WTC11 (cell line): Measurements from ENCODE around the gene FETUB. TPM values are rescaled to one million over a fixed set of nuclear protein-coding genes. Genes with fewer than 3 reads are reported as not detected.

Experiments used
- ATAC-seq: fragments of 200-7000 bp; cut with Tn5 transposase; 2 replicates; pipeline ENCODE4 v1.10.0; 2021; ENCODE audit warnings: mild to moderate bottlenecking, moderate library complexity
- CTCF ChIA-PET: fragments of 300-600 bp; sonication (Branson Sonifier 250); formaldehyde crosslinking; loops from one replicate; lab custom pipeline; 2021; ENCODE audit warnings: antibody characterized with exemption; lab: Charles Lee
- POLR2A ChIA-PET: fragments of 350-600 bp; sonication (Branson Sonifier 250); formaldehyde crosslinking; loops from one replicate; lab custom pipeline; 2021; ENCODE audit warnings: antibody characterized with exemption; lab: Charles Lee
- DNase-seq: peaks from one replicate; pipeline ENCODE4 v3.0.0; 2021; ENCODE audit warnings: low spot score
- H3K27ac Mint-ChIP-seq: 2 replicates; pipeline ENCODE4 v1.8.0; 2021; ENCODE audit warnings: mixed read lengths
- H3K27me3 Mint-ChIP-seq: 2 replicates; pipeline ENCODE4 v1.8.0; 2021; ENCODE audit warnings: low read depth, mild to moderate bottlenecking, moderate library complexity, mixed read lengths
- H3K36me3 Mint-ChIP-seq: 2 replicates; pipeline ENCODE4 v1.8.0; 2021; ENCODE audit warnings: mixed read lengths
- H3K4me1 Mint-ChIP-seq: 2 replicates; pipeline ENCODE4 v1.8.0; 2022; ENCODE audit warnings: mixed read lengths
- H3K4me3 Mint-ChIP-seq: 2 replicates; pipeline ENCODE4 v1.8.0; 2021; ENCODE audit warnings: mild to moderate bottlenecking, moderate library complexity, mixed read lengths
- H3K9me3 Mint-ChIP-seq: 2 replicates; pipeline ENCODE4 v1.8.0; 2021; ENCODE audit warnings: mixed read lengths
- ATF2 ChIP-seq: sonication (generic); formaldehyde crosslinking; IDR thresholded peaks from 2 replicates; pipeline ENCODE4 v1.8.1; 2022; ENCODE audit warnings: low read depth, missing genetic modification reagents, borderline replicate concordance
- CTCF ChIP-seq: fragments of 200-600 bp; IDR thresholded peaks from 2 replicates; pipeline ENCODE4 v1.8.0; 2022; ENCODE audit warnings: antibody characterized with exemption
- ETV6 ChIP-seq: sonication (generic); formaldehyde crosslinking; IDR thresholded peaks from 2 replicates; pipeline ENCODE4 v1.8.1; 2022; ENCODE audit warnings: mild to moderate bottlenecking, missing genetic modification reagents
- FOXP1 ChIP-seq: sonication (generic); formaldehyde crosslinking; IDR thresholded peaks from 2 replicates; pipeline ENCODE4 v1.8.0; 2022; ENCODE audit warnings: missing genetic modification reagents, mild to moderate bottlenecking, moderate library complexity, borderline replicate concordance
- GTF2I ChIP-seq: fragments of 250-450 bp; sonication (Bioruptor Pico); conservative IDR thresholded peaks from 2 replicates; pipeline ENCODE4 v1.4.0; 2021; ENCODE audit warnings: mild to moderate bottlenecking
- HMGA2 ChIP-seq: fragments of 250-450 bp; sonication (Bioruptor Pico); IDR thresholded peaks from 2 replicates; pipeline ENCODE4 v1.4.0; 2021; ENCODE audit warnings: mild to moderate bottlenecking, moderate library complexity
- HMGXB4 ChIP-seq: sonication (generic); formaldehyde crosslinking; IDR thresholded peaks from 2 replicates; pipeline ENCODE4 v1.8.1; 2023; ENCODE audit warnings: mild to moderate bottlenecking, moderate library complexity, missing genetic modification reagents
- KAT7 ChIP-seq: sonication (generic); formaldehyde crosslinking; IDR thresholded peaks from 2 replicates; pipeline ENCODE4 v1.8.1; 2023; ENCODE audit warnings: missing genetic modification reagents, mild to moderate bottlenecking, borderline replicate concordance
- MAX ChIP-seq: sonication (generic); formaldehyde crosslinking; IDR thresholded peaks from 2 replicates; pipeline ENCODE4 v1.8.0; 2022; ENCODE audit warnings: mild to moderate bottlenecking, missing genetic modification reagents
- MLX ChIP-seq: sonication (generic); formaldehyde crosslinking; IDR thresholded peaks from 2 replicates; pipeline ENCODE4 v1.8.1; 2023; ENCODE audit warnings: mild to moderate bottlenecking, missing genetic modification reagents, moderate library complexity
- NFYB ChIP-seq: sonication (generic); formaldehyde crosslinking; conservative IDR thresholded peaks from 2 replicates; pipeline ENCODE4 v1.8.0; 2022; ENCODE audit warnings: low read depth, missing genetic modification reagents
- NR2C2 ChIP-seq: sonication (generic); formaldehyde crosslinking; IDR thresholded peaks from 2 replicates; pipeline ENCODE4 v1.8.0; 2022; ENCODE audit warnings: mild to moderate bottlenecking, missing genetic modification reagents
- PRDM15 ChIP-seq: sonication (generic); formaldehyde crosslinking; IDR thresholded peaks from 2 replicates; pipeline ENCODE4 v1.8.0; 2022; ENCODE audit warnings: missing genetic modification reagents
- RELA ChIP-seq: sonication (generic); formaldehyde crosslinking; IDR thresholded peaks from 2 replicates; pipeline ENCODE4 v1.8.1; 2022; ENCODE audit warnings: missing genetic modification reagents, mild to moderate bottlenecking, borderline replicate concordance
- SMAD4 ChIP-seq: sonication (generic); formaldehyde crosslinking; IDR thresholded peaks from 2 replicates; pipeline ENCODE4 v1.8.0; 2022; ENCODE audit warnings: mild to moderate bottlenecking, missing genetic modification reagents
- STAT6 ChIP-seq: sonication (generic); formaldehyde crosslinking; conservative IDR thresholded peaks from 2 replicates; pipeline ENCODE4 v1.8.1; 2023; ENCODE audit warnings: mild to moderate bottlenecking, low read depth, missing genetic modification reagents, moderate library complexity
- TEAD4 ChIP-seq: sonication (generic); formaldehyde crosslinking; IDR thresholded peaks from 2 replicates; pipeline ENCODE4 v1.8.0; 2022; ENCODE audit warnings: mild to moderate bottlenecking, missing genetic modification reagents
- ZMAT4 ChIP-seq: fragments of 250-450 bp; sonication (Bioruptor Pico); IDR thresholded peaks from 2 replicates; pipeline ENCODE4 v1.9.0; 2021; ENCODE audit warnings: mild to moderate bottlenecking
- ZNF219 ChIP-seq: sonication (generic); formaldehyde crosslinking; IDR thresholded peaks from 2 replicates; pipeline ENCODE4 v1.8.0; 2023; ENCODE audit warnings: missing genetic modification reagents, mild to moderate bottlenecking, borderline replicate concordance
- ZNF425 ChIP-seq: fragments of 250-450 bp; sonication (Bioruptor Pico); conservative IDR thresholded peaks from 2 replicates; pipeline ENCODE4 v1.9.0; 2021; ENCODE audit warnings: mild to moderate bottlenecking
- total RNA-seq: library from RNA; stranded (reverse); gene quantifications from 3 replicates; pipeline ENCODE4 v1.2.3, GENCODE V29; 2021

Gene FETUB
- total RNA-seq, 1 experiment from 2014 or later = not detected

GRCh38 chr3:186617036-186617946 lies 22.9 kb upstream of the FETUB start:
- Mint-ChIP-seq H3K4me1 (peaks cover 18% of the 10 kb centered on the region), H3K36me3 (no peaks in the 10 kb centered on the region), H3K27me3 (peaks cover 25% of the 10 kb centered on the region), H3K9me3 (no peaks in the 10 kb centered on the region), H3K27ac (no peak overlapping the region), H3K4me3 (peak overlapping the region; percentile 58)
- ChIA-PET CTCF (interaction anchor here (0.6 to 4.7 kb wide), 49 partner anchors 9 to 640 kb away, joined by 3 to 81 read pairs (median 5); partner anchors contain the start of genes DNAJB11 and FETUB), POLR2A (interaction anchor here (0.6 to 2.8 kb wide), 5 partner anchors 19 to 173 kb away, joined by 3 to 14 read pairs (median 3); partner anchors contain the start of genes DNAJB11 and EIF4A2)
- peak; percentile 82 for DNase-seq
- peak; percentile 95 for ATAC-seq
- TF ChIP-seq FOXP1 (CRISPR knock-in tag) = peak; percentile 36; the same call in 1 of the 2 replicates
- no peak for TF ChIP-seq HMGA2 (CRISPR knock-in tag)
- TF ChIP-seq CTCF = peak; percentile 86
- TF ChIP-seq MLX (CRISPR knock-in tag) = no peak
- TF ChIP-seq ZNF219 (CRISPR knock-in tag) = no peak
- TF ChIP-seq NR2C2 = no peak
- TF ChIP-seq ZMAT4 = no peak
- TF ChIP-seq TEAD4 (CRISPR knock-in tag) = no peak
- TF ChIP-seq PRDM15 (CRISPR knock-in tag) = no peak
- TF ChIP-seq STAT6 (CRISPR knock-in tag) = no peak
- TF ChIP-seq RELA (CRISPR knock-in tag) = no peak
- no peak for TF ChIP-seq ATF2
- TF ChIP-seq HMGXB4 (CRISPR knock-in tag) = peak; percentile 65; the same call in 1 of the 2 replicates
- TF ChIP-seq ZNF425 (CRISPR knock-in tag) = no peak
- peak; percentile 60 for TF ChIP-seq MAX (CRISPR knock-in tag)
- 0 out of 2 replicates have a peak, but pooled peaks have one; percentile 11 for TF ChIP-seq ETV6 (CRISPR knock-in tag)
- TF ChIP-seq SMAD4 (CRISPR knock-in tag) = no peak
- no peak for TF ChIP-seq KAT7 (CRISPR knock-in tag)
- no peak for TF ChIP-seq NFYB
- TF ChIP-seq GTF2I = no peak
